CD4-positive, alpha-beta T cell (primary cell): ENCODE measurements around the gene CCSER1. TPM values are rescaled to one million over a fixed set of nuclear protein-coding genes. Genes with fewer than 3 reads are reported as not detected.

Source experiments
- ATAC-seq: fragments of 200-7000 bp; cut with Tn5 transposase; one replicate; pipeline ENCODE4 v1.10.0; 2022; ENCODE audit warnings: mild to moderate bottlenecking; ENCODE audit not compliant: poor library complexity
- CTCF ChIA-PET: fragments of 350-600 bp; sonication (Branson Sonifier 250); formaldehyde crosslinking; loops from one replicate; lab custom pipeline; 2021; ENCODE audit warnings: antibody characterized with exemption, inconsistent platforms; lab: Charles Lee
- POLR2A ChIA-PET: fragments of 350-600 bp; sonication (Branson Sonifier 250); formaldehyde crosslinking; loops from one replicate; lab custom pipeline; 2021; ENCODE audit warnings: antibody characterized with exemption, inconsistent platforms; lab: Charles Lee
- DNase-seq, 14 experiments: peaks; one replicate each; pipeline ENCODE4 v3.0.0-alpha.2; 2013 to 2020; ENCODE audit warnings: mixed read lengths in 2 of 14
- H3K27ac ChIP-seq, 2 donors: one replicate each; pipeline versions ENCODE4 v1.5.1 to v1.7.0; 2013; ENCODE audit warnings: low read length in 2 of 2, low read depth in 1 of 2, mild to moderate bottlenecking in 1 of 2
- H3K27me3 ChIP-seq, 2 experiments: 1 replicate in 1 of 2; 2 replicates in 1 of 2; pipeline versions ENCODE4 v1.6.1 to v1.7.0; 2013; ENCODE audit warnings: low read length in 2 of 2, control low read depth in 1 of 2, mild to moderate bottlenecking in 1 of 2, moderate library complexity in 1 of 2; ENCODE audit not compliant: insufficient read depth in 2 of 2, control insufficient read depth in 1 of 2
- H3K36me3 ChIP-seq: one replicate; pipeline ENCODE4 v1.6.1; 2013; ENCODE audit warnings: low read length, control low read depth; ENCODE audit not compliant: insufficient read depth
- H3K4me1 ChIP-seq: one replicate; pipeline ENCODE4 v1.6.1; 2013; ENCODE audit warnings: low read length, control low read depth; ENCODE audit not compliant: insufficient read depth
- H3K4me3 ChIP-seq: one replicate; pipeline ENCODE4 v1.5.1; 2013; ENCODE audit warnings: mild to moderate bottlenecking, low read length, moderate library complexity
- H3K9me3 ChIP-seq, 2 experiments: 1 replicate in 1 of 2; 2 replicates in 1 of 2; pipeline versions ENCODE4 v1.6.1 to v1.7.0; 2013; ENCODE audit warnings: low read length in 2 of 2, mild to moderate bottlenecking in 2 of 2, control low read depth in 1 of 2, moderate library complexity in 1 of 2; ENCODE audit not compliant: control insufficient read depth in 1 of 2, insufficient read depth in 1 of 2
- H3K27ac Mint-ChIP-seq: one replicate; pipeline ENCODE4 v1.8.0; 2020; ENCODE audit warnings: mixed read lengths
- H3K27me3 Mint-ChIP-seq: one replicate; pipeline ENCODE4 v1.8.0; 2021; ENCODE audit warnings: mixed read lengths
- H3K36me3 Mint-ChIP-seq: one replicate; pipeline ENCODE4 v1.8.0; 2021; ENCODE audit warnings: low read depth, mixed read lengths
- H3K4me1 Mint-ChIP-seq: one replicate; pipeline ENCODE4 v1.8.0; 2021; ENCODE audit warnings: low read depth, mixed read lengths
- H3K4me3 Mint-ChIP-seq: one replicate; pipeline ENCODE4 v1.8.0; 2020; ENCODE audit warnings: mild to moderate bottlenecking, mixed read lengths
- H3K9me3 Mint-ChIP-seq: one replicate; pipeline ENCODE4 v1.8.0; 2020; ENCODE audit warnings: mixed read lengths
- intact Hi-C, 2 experiments: fragments of 100-400 bp; cut with DNase I in 1 of 2; cut with micrococcal nuclease in 1 of 2; formaldehyde crosslinking; loops; one replicate each; pipeline versions ENCODE4 v1.15.1 to v1.9.0; 2023 to 2025; cut with DNase I, micrococcal nuclease
- total RNA-seq, 174 experiments: library from RNA in 2 of 174; stranded (reverse) in 2 of 174; gene quantifications; one replicate each; pipeline ENCODE4 v1.2.3 and lab custom pipeline; 2021 to 2026
- TF ChIP-seq, protein P1 (sequence below): fragments of 200-600 bp; IDR thresholded peaks from one replicate; pipeline ENCODE4 v1.8.0; 2022; ENCODE audit warnings: antibody characterized with exemption, mild to moderate bottlenecking

Gene CCSER1
- total RNA-seq, 2 experiments from 2014 or later = 0.36 to 0.71 TPM

DNA sequence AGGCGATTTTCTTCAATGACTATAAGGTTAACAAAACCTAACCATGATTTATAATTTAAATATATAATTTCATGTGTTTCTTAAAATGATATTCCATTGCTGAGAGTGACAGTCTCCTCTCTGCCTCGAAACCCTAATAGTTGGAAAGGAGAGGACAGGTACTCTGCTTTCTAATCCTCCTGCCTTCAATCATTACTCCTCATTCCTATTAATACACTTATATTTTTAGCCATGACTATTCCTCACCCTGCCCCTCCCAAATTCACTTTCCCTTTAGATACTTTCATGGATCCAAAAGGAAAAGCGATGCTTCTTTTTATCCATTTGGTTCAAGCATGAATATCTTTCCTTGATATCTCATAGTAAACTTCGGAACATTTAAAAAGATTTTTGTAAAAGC lies 418.2 kb downstream of the CCSER1 start:
- H3K27ac Mint-ChIP-seq = no peak overlapping the region
- no peaks in the 10 kb centered on the region for H3K36me3 Mint-ChIP-seq
- Histone ChIP-seq H3K27me3 (no peaks in the 10 kb centered on the region), H3K36me3 (no peaks in the 10 kb centered on the region), H3K27ac (no peak overlapping the region), H3K4me3 (no peak overlapping the region), H3K9me3 (no peaks in the 10 kb centered on the region), H3K4me1 (no peaks in the 10 kb centered on the region)
- ChIA-PET CTCF (no interaction called here), POLR2A (no interaction called here)
- no peaks in the 10 kb centered on the region for H3K27me3 Mint-ChIP-seq
- no peak for DNase-seq
- ATAC-seq = no peak
- H3K9me3 Mint-ChIP-seq = no peaks in the 10 kb centered on the region
- intact Hi-C loops = no loop called here
- H3K4me1 Mint-ChIP-seq = peaks cover 5% of the 10 kb centered on the region
- TF ChIP-seq, protein P1, sequence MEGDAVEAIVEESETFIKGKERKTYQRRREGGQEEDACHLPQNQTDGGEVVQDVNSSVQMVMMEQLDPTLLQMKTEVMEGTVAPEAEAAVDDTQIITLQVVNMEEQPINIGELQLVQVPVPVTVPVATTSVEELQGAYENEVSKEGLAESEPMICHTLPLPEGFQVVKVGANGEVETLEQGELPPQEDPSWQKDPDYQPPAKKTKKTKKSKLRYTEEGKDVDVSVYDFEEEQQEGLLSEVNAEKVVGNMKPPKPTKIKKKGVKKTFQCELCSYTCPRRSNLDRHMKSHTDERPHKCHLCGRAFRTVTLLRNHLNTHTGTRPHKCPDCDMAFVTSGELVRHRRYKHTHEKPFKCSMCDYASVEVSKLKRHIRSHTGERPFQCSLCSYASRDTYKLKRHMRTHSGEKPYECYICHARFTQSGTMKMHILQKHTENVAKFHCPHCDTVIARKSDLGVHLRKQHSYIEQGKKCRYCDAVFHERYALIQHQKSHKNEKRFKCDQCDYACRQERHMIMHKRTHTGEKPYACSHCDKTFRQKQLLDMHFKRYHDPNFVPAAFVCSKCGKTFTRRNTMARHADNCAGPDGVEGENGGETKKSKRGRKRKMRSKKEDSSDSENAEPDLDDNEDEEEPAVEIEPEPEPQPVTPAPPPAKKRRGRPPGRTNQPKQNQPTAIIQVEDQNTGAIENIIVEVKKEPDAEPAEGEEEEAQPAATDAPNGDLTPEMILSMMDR = no peak
- no peak overlapping the region for H3K4me3 Mint-ChIP-seq

DNA sequence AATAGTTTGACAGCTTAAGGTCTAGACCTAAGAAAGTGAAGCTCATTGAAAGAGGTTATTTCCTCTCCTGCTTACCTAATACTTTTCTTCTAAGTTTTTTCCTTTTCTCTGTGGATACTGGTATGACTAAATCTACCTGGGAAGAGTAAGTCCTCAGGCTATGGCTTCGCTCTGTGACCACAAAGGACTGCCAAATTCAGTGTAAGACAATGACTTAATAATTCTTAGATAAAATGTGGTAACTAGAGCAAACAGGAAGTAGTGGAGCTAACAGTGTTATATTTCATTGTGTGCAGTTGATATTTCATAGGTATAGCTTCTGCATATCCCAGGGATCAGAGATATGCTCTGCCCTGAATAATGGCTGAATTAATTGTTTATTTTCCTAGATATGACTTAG lies 418.9 kb downstream of the CCSER1 start:
- Mint-ChIP-seq H3K4me1 (peaks cover 5% of the 10 kb centered on the region), H3K36me3 (no peaks in the 10 kb centered on the region), H3K4me3 (no peak overlapping the region), H3K27me3 (no peaks in the 10 kb centered on the region), H3K9me3 (no peaks in the 10 kb centered on the region), H3K27ac (no peak overlapping the region)
- no peaks in the 10 kb centered on the region for H3K4me1 ChIP-seq
- ATAC-seq (no peak), DNase-seq (peak in 1 of 14 experiments; percentile 10)
- no peaks in the 10 kb centered on the region for H3K36me3 ChIP-seq
- intact Hi-C loops = no loop called here
- no peak overlapping the region for H3K4me3 ChIP-seq
- TF ChIP-seq, protein P1 = no peak
- H3K27me3 ChIP-seq = no peaks in the 10 kb centered on the region
- H3K9me3 ChIP-seq = no peaks in the 10 kb centered on the region
- no peak overlapping the region for H3K27ac ChIP-seq
- CTCF ChIA-PET = no interaction called here
- POLR2A ChIA-PET = no interaction called here

DNA sequence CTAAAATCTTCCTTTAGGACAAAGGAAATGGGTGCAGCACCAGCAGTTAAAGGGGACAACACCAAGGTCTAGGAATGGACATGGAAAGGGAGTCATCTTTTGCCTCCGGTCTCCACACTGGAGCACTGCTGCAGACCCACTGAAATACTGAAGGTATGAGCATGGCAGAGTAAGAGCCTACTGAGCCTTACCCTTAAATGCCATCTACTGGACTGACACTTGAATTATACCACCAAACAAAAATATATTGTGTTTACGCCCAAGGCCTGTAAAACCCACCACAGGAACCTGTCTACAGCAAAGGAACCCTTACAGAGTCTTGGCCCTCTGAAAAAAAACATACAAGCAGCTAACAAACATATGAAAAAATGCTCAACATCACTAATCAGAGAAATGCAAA lies 443.4 kb downstream of the CCSER1 start:
- intact Hi-C loops = no loop called here
- peaks cover 3% of the 10 kb centered on the region for H3K9me3 Mint-ChIP-seq
- TF ChIP-seq, protein P1 = no peak
- ChIA-PET POLR2A (no interaction called here), CTCF (no interaction called here)
- H3K4me3 ChIP-seq = no peak overlapping the region
- DNase-seq (no peak), ATAC-seq (no peak)
- no peak overlapping the region for H3K4me3 Mint-ChIP-seq
- no peaks in the 10 kb centered on the region for H3K27me3 ChIP-seq
- H3K27ac Mint-ChIP-seq = no peak overlapping the region
- peaks cover 0 to 19% of the 10 kb centered on the region in 2 experiments for H3K9me3 ChIP-seq
- H3K36me3 ChIP-seq = no peaks in the 10 kb centered on the region
- H3K4me1 ChIP-seq = no peaks in the 10 kb centered on the region
- H3K4me1 Mint-ChIP-seq = no peaks in the 10 kb centered on the region
- H3K36me3 Mint-ChIP-seq = no peaks in the 10 kb centered on the region
- no peaks in the 10 kb centered on the region for H3K27me3 Mint-ChIP-seq
- no peak overlapping the region for H3K27ac ChIP-seq
